GM18909 (cell line): Measurements from ENCODE around the gene SAMD7.

ENCODE experiments used
- ATAC-seq: cut with Tn5 transposase; IDR thresholded peaks from one replicate; pipeline ENCODE4 v1.9.1; 2021; ENCODE audit warnings: mild to moderate bottlenecking; ENCODE audit not compliant: unreplicated experiment, poor library complexity

Gene SAMD7

GRCh38 chr3:169965562-169966427 lies 54.4 kb downstream of the SAMD7 start:
- peak; percentile 35 for ATAC-seq

- peak; percentile 94 for ATAC-seq
Observed at GRCh38 chr3:169966428-169966950, 55.1 kb downstream of the SAMD7 start, which contains the start of gene SEC62. Gene SEC62 (plus strand): TSS chr3:169966807. CDS start chr3:169966823, 16 bp downstream.

GRCh38 chr3:169966951-169967915 lies 55.9 kb downstream of the SAMD7 start:
- peak; percentile 37 for ATAC-seq

GRCh38 chr3:169968224-169968885 lies 57.0 kb downstream of the SAMD7 start:
- ATAC-seq: no peak

GRCh38 chr3:169969174-169970095 lies 58.1 kb downstream of the SAMD7 start:
- no peak for ATAC-seq

GRCh38 chr3:169970847-169971246 lies 59.5 kb downstream of the SAMD7 start:
- no peak for ATAC-seq

- ATAC-seq: no peak
Observed at GRCh38 chr3:169971522-169971921, 60.1 kb downstream of the SAMD7 start.

GRCh38 chr3:169980055-169980454 lies 68.7 kb downstream of the SAMD7 start:
- ATAC-seq: no peak

- ATAC-seq: no peak
Observed at GRCh38 chr3:169984292-169984691, 72.9 kb downstream of the SAMD7 start.
